ENCODE results near the gene CD177.
"Not testable (repeated sequence)": the region's sequence is repeated elsewhere in the genome, so short reads cannot be mapped to it uniquely, and the experiment has no call there.

The CD177 gene

GRCh38 chr19:43329989-43330388 is 23.5 kb upstream of the CD177 start:
- no peak overlapping the region for H3K4me2 ChIP-seq (ENCODE audit: low read length)
- H3K9ac ChIP-seq (ENCODE audit: low read length) = no peak overlapping the region
- TF ChIP-seq EZH2phosphoT487 (IDR thresholded peaks at IDR 0.05; ENCODE audit: low read depth) (no peak), CTCF (IDR thresholded peaks at IDR 0.05; ENCODE audit: low read depth, low read length) (no peak)
- H3K9me3 ChIP-seq (ENCODE audit: insufficient read depth, low read length) = no peaks in the 10 kb centered on the region
- H3K36me3 ChIP-seq (replicated peaks; ENCODE audit: low read depth, low read length) = no peaks in the 10 kb centered on the region
- no peaks in the 10 kb centered on the region for H3K4me1 ChIP-seq (ENCODE audit: low read length)
- H2AFZ ChIP-seq (ENCODE audit: low read depth, low read length) = no peak overlapping the region
- no peaks in the 10 kb centered on the region for H3K79me2 ChIP-seq (ENCODE audit: low read length)
- no peak overlapping the region for H3K27ac ChIP-seq (ENCODE audit: low read length)
- no peak overlapping the region for H3K4me3 ChIP-seq (ENCODE audit: low read length)
- no peaks in the 10 kb centered on the region for H3K27me3 ChIP-seq (ENCODE audit: low read depth, low read length)
- H4K20me1 ChIP-seq (ENCODE audit: insufficient read depth, low read length) = no peaks in the 10 kb centered on the region

GRCh38 chr19:43330726-43331434 is 22.6 kb upstream of the CD177 start:
- no peaks in the 10 kb centered on the region for H3K79me2 ChIP-seq (ENCODE audit: low read length)
- H3K27me3 ChIP-seq (ENCODE audit: low read depth, low read length) = no peaks in the 10 kb centered on the region
- TF ChIP-seq CTCF (IDR thresholded peaks at IDR 0.05; ENCODE audit: low read depth, low read length) (no peak), EZH2phosphoT487 (IDR thresholded peaks at IDR 0.05; ENCODE audit: low read depth) (no peak)
- no peak overlapping the region for H3K4me3 ChIP-seq (ENCODE audit: low read length)
- no peak overlapping the region for H3K4me2 ChIP-seq (ENCODE audit: low read length)
- H3K36me3 ChIP-seq (replicated peaks; ENCODE audit: low read depth, low read length) = no peaks in the 10 kb centered on the region
- H3K4me1 ChIP-seq (ENCODE audit: low read length) = no peaks in the 10 kb centered on the region
- H3K27ac ChIP-seq (ENCODE audit: low read length) = no peak overlapping the region
- no peak overlapping the region for H3K9ac ChIP-seq (ENCODE audit: low read length)
- H4K20me1 ChIP-seq (ENCODE audit: insufficient read depth, low read length) = no peaks in the 10 kb centered on the region
- no peaks in the 10 kb centered on the region for H3K9me3 ChIP-seq (ENCODE audit: insufficient read depth, low read length)
- no peak overlapping the region for H2AFZ ChIP-seq (ENCODE audit: low read depth, low read length)

- Histone ChIP-seq H3K27ac (ENCODE audit: low read length) (no peak overlapping the region), H3K27me3 (ENCODE audit: low read depth, low read length) (0 out of 2 replicates have a peak, but pooled peaks cover under 1% of the 10 kb centered on the region), H3K36me3 (replicated peaks; ENCODE audit: low read depth, low read length) (no peaks in the 10 kb centered on the region), H3K4me3 (ENCODE audit: low read length) (no peak overlapping the region), H4K20me1 (ENCODE audit: insufficient read depth, low read length) (no peaks in the 10 kb centered on the region), H2AFZ (ENCODE audit: low read depth, low read length) (no peak overlapping the region), H3K9me3 (ENCODE audit: insufficient read depth, low read length) (no peaks in the 10 kb centered on the region), H3K4me1 (ENCODE audit: low read length) (no peaks in the 10 kb centered on the region), H3K4me2 (ENCODE audit: low read length) (no peak overlapping the region), H3K79me2 (ENCODE audit: low read length) (no peaks in the 10 kb centered on the region), H3K9ac (ENCODE audit: low read length) (no peak overlapping the region)
- no peak for TF ChIP-seq CTCF (IDR thresholded peaks at IDR 0.05; ENCODE audit: low read depth, low read length)
- TF ChIP-seq EZH2phosphoT487 (IDR thresholded peaks at IDR 0.05; ENCODE audit: low read depth) = no peak
These were observed 22.0 kb upstream of the CD177 start for GRCh38 chr19:43331435-43332010.

GRCh38 chr19:43332058-43332922 is 21.2 kb upstream of the CD177 start:
- H3K4me3 ChIP-seq (ENCODE audit: low read length) = no peak overlapping the region
- H3K27me3 ChIP-seq (ENCODE audit: low read depth, low read length) = peaks cover 6% of the 10 kb centered on the region; the same call in 1 of the 2 replicates
- H3K9me3 ChIP-seq (ENCODE audit: insufficient read depth, low read length) = no peaks in the 10 kb centered on the region
- H3K9ac ChIP-seq (ENCODE audit: low read length) = no peak overlapping the region
- H3K36me3 ChIP-seq (replicated peaks; ENCODE audit: low read depth, low read length) = no peaks in the 10 kb centered on the region
- H3K27ac ChIP-seq (ENCODE audit: low read length) = no peak overlapping the region
- TF ChIP-seq CTCF (IDR thresholded peaks at IDR 0.05; ENCODE audit: low read depth, low read length) (no peak), EZH2phosphoT487 (IDR thresholded peaks at IDR 0.05; ENCODE audit: low read depth) (no peak)
- H2AFZ ChIP-seq (ENCODE audit: low read depth, low read length) = peak overlapping the region; percentile 79; the same call in 1 of the 2 replicates
- no peak overlapping the region for H3K4me2 ChIP-seq (ENCODE audit: low read length)
- no peaks in the 10 kb centered on the region for H3K79me2 ChIP-seq (ENCODE audit: low read length)
- no peaks in the 10 kb centered on the region for H3K4me1 ChIP-seq (ENCODE audit: low read length)
- H4K20me1 ChIP-seq (ENCODE audit: insufficient read depth, low read length) = no peaks in the 10 kb centered on the region

GRCh38 chr19:43336508-43336907 is 17.0 kb upstream of the CD177 start:
- H2AFZ ChIP-seq (ENCODE audit: low read depth, low read length); H3K9me3 ChIP-seq (ENCODE audit: insufficient read depth, low read length); H3K27ac ChIP-seq (ENCODE audit: low read length); H3K9ac ChIP-seq (ENCODE audit: low read length); H3K4me3 ChIP-seq (ENCODE audit: low read length); H4K20me1 ChIP-seq (ENCODE audit: insufficient read depth, low read length); H3K36me3 ChIP-seq (replicated peaks; ENCODE audit: low read depth, low read length); H3K79me2 ChIP-seq (ENCODE audit: low read length); H3K4me1 ChIP-seq (ENCODE audit: low read length); H3K4me2 ChIP-seq (ENCODE audit: low read length): not testable (repeated sequence)
- H3K27me3 ChIP-seq (ENCODE audit: low read depth, low read length) = peaks cover 25% of the 10 kb centered on the region

Measured in OCI-LY3 (cell line).